ENCODE results near the gene LAIR2.
A peak's percentile ranks its signal among the peaks of the same experiment; 100 is the strongest.

- TF ChIP-seq CTCF (IDR thresholded peaks at IDR 0.05; ENCODE audit: insufficient read depth, low read length), result no peak
- peak; percentile 36; the same call in 1 of the 2 replicates for TF ChIP-seq POLR2AphosphoS5 (IDR thresholded peaks at IDR 0.05; ENCODE audit: low read depth)
These were observed 40.5 kb upstream of the LAIR2 start for GRCh38 chr19:54462047-54462654.
